LHCN-M2 (cell line): ENCODE data around the gene CMSS1. TPM values are rescaled to one million over a fixed set of nuclear protein-coding genes. Genes with fewer than 3 reads are reported as not detected.

Source experiments
- DNase-seq: peaks from one replicate; pipeline ENCODE4 v3.0.0-alpha.2; 2012; ENCODE audit warnings: low read depth
- total RNA-seq: library from RNA; depleted of rRNA; stranded (reverse); fragments of >200 nt; gene quantifications from 2 replicates; pipeline ENCODE4 v1.2.3, GENCODE V29; 2014

CMSS1 gene
- total RNA-seq, 1 experiment from 2014 or later, result 37.1 TPM

DNA sequence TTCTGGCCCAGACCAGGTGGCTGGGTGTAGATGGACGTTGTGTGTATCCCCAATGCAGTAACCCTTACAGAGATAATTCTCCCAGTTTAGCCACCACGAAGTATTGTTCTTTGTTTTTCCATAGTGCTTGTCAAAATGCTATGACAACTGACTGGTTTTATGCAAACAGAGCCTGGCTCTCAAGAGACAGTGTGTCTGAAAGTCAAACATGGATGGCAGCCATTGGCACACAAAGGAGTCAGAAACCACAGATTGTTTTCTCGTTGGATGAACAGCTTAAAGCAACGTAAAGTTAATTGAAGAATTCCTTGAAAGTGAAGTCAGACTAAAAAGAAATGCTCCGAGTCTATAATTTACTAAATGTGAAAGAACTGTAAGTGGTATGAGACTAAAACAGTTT lies 205.5 kb downstream of the CMSS1 start:
- DNase-seq, result no peak

- no peak for DNase-seq
Measured at GRCh38 chr3:100023595-100023994, 205.9 kb downstream of the CMSS1 start.

GRCh38 chr3:100024520-100025303 lies 207.1 kb downstream of the CMSS1 start:
- no peak for DNase-seq

DNA sequence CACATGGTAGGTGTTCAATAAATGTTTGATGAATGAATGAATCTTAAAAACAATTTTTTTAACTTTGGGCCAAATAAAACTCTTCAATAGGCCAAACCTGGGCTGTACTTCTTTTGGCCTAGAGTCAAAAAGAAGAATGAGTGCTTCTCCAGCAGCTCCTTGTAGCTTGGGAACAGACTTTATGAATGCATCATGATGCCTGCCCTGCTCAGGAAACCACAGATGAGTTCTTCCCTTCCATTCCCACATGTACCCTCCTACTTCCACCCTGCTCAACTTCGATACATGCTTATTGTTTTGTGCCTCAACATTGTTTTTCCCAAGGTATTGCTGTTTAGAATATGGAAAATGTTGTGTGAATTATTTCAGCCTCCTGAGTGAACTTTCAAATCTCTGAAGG lies 209.7 kb downstream of the CMSS1 start:
- DNase-seq, result no peak

DNA sequence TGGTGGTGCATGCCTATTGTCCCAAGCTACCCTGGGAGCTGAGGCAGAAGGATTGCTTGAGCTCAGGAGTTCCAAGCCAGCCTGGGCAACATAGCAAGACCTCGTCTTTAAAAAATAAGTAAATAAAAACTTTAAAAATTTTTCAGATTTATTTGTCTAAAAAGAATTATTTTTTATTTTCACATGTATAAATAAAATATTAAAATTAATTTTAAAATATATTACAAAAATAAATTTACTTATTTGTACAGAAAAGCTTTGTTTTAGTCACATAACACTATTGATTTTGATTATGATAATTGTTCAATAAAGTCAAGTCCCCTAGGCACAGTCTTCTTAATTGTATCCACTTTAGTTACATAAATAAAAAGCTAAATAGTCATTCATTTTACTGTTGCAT lies 211.4 kb downstream of the CMSS1 start:
- no peak for DNase-seq

GRCh38 chr3:100029689-100030088 lies 212.0 kb downstream of the CMSS1 start:
- no peak for DNase-seq

GRCh38 chr3:100030346-100030745 lies 212.7 kb downstream of the CMSS1 start:
- DNase-seq, result peak; percentile 88

DNA sequence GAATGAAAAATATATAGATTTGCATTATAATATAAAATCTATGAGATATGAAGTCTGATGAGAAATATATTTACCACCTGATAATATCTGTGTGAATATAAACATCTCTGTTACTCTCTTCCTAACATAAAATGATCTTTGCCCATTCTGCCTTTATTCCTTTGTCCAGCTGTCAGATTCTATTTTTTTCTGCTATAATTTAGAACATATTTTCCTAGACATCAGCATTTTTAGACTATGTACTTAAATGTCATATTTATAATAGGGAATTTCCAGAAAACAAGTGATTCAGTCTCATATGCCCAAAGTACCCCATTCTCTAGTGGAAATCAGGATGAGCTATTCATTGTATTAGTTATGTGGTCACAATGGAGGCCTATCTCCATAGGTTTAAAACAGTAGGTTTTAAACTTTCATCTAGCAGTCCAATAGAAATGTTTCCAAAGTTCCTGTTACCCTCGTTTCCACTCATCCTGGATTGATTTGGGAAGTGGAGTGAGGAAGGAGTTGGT lies 213.3 kb downstream of the CMSS1 start:
- no peak for DNase-seq

GRCh38 chr3:100032243-100032642 lies 214.6 kb downstream of the CMSS1 start:
- peak; percentile 87 for DNase-seq

GRCh38 chr3:100033184-100033583 lies 215.5 kb downstream of the CMSS1 start:
- peak; percentile 90 for DNase-seq

DNA sequence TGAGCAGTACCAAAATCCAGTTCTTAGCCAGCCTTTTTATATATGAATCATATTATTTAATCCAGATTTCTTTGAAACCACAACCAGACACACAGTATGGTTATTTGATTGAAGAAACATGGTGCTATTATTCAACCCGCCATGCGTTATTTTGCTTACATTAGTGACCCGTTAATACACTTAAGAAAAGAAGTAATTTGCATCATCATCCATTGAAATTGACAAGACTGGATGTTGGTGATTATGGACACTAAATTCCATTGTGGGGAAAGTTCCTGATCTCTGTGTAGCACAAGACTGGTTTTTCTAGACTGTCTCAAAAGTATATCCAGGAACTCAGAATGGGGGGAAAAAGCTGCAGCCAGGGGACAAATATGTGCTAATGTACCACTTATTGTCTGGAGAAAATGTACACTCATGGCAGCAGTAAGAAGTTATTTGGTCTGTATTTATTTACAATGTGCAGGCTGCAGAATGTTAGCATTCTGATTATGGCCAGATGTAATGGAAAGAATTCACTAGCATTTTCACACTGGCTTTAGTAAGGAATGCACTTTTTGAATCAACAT lies 216.3 kb downstream of the CMSS1 start:
- no peak for DNase-seq

DNA sequence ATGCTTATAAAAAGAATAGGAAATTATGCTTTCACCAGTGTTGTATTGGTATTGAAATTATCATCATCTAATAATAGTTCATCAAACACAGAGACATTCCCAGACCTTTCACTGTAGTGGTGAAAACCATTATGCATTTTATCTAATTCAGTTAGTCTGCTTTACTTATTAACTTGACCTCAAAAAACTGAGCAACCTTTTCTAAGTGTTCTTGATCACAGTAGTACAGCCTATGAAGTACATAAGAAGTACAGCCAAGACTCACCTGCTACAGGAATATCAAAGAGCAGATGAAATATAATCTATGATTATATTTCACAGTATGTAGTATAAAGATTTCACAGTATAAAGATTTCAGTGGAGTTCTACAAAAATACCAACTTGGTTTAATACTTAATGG lies 221.4 kb downstream of the CMSS1 start:
- no peak for DNase-seq

- peak; percentile 56 for DNase-seq
Measured at GRCh38 chr3:100040451-100041225, 223.0 kb downstream of the CMSS1 start.

DNA sequence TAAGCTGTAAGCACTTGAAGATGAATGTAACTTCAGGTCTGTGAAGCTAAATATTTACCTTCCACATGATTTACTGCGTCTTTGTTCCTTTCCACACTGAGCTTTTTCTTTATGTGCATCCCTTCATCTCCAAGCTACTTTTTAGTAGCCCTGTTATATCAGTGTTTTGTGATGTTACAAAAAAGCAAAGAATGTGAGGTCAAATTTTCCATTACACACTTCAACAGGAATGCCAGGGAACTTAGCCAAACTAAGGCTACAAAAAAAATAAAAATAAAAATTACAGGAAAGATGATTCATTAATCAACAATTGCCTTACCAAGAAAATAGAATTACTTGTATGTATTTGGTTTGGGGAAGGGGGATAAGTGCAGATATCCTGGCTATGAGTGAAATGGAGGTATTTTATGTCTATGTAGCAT lies 223.7 kb downstream of the CMSS1 start:
- peak; percentile 87 for DNase-seq

DNA sequence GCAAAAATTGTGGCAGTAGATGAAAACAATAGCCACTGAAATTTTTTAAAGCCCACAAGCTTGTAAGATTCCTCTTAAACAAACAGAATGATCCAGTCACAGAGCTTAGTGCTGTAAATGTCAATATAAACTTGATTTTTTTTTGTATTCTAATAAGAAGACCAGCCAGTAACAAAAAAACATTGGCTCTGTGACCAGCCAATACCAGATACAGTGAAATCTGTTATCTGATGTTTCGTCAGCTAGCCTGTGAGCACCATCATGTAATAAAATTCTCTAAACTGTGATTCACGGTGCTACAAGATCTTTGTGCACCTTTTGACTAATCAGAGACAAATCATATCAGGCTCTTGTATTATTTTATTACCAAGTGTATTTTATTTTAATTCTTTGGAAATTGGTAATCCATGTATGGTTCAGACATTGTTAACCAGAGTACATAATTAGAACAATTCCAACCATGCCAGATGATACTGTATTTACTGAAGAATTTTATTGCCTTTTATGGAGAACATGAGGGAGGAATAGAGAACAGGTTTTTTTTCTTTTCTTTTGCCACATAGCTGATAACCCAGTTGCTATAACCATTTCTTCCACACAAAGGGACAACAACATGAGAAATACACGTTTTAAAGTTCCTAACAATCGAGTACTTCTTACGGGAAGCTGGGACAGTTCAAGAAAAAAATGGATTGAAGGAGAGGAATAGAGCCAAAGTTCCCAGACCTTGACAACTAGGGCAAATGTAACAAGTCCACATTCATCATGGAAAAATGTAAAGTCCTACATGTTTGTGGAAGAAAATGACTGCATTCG lies 224.7 kb downstream of the CMSS1 start:
- peak; percentile 74 for DNase-seq

DNA sequence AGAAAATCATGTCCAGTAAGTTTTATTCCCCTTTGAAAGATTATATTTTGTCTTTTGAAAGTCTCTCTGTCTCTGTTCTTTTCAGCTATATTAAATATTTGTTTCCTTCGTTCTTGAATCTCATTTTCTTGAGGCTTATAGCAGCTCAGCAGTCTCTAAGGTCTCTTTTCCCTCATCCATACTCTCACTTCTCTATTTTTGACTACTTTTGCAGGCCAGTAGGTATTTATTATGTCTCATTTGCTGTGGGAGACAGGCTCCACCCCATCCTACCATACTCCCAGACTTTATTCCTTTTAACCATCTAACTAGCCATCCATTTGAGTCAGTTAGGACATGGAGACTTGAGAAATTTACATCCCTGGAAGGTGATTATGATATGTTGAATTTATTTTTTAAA lies 225.6 kb downstream of the CMSS1 start:
- DNase-seq, result no peak

GRCh38 chr3:100044369-100044768 lies 226.7 kb downstream of the CMSS1 start:
- DNase-seq, result no peak

DNA sequence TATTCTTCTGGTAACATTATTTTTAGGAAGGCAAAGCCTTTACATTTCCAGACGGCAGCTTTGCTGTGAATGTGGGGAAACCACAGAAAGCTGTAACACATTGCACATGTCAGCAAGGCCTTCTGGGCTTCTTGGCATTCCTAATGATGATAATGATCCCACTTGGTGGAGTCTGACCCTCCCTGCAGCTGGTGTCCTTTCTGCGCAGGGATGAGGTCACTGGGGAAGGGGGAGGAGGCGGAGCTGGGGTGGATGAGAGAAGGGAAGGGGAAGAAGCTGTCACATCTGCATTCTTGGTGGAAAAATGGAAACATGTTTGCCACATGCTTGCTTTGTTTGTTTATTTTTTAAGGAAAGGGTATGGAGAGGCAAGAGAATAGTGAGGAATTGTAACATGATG lies 228.0 kb downstream of the CMSS1 start:
- DNase-seq, result peak; percentile 90

- DNase-seq, result no peak
Measured at GRCh38 chr3:100046986-100047385, 229.3 kb downstream of the CMSS1 start.

GRCh38 chr3:100047455-100048141 lies 229.9 kb downstream of the CMSS1 start:
- peak; percentile 92 for DNase-seq

- no peak for DNase-seq
Measured at GRCh38 chr3:100048248-100048647, 230.6 kb downstream of the CMSS1 start.
